Neural progenitor cell (in vitro differentiated cells): Measurements from ENCODE around the gene PMEPA1. TPM values are rescaled to one million over a fixed set of nuclear protein-coding genes. Genes with fewer than 3 reads are reported as not detected.

ENCODE experiments used
- DNase-seq: peaks from one replicate; pipeline ENCODE4 v3.0.0-alpha.2; 2016; ENCODE audit warnings: low spot score
- H2AFZ ChIP-seq: fragments of 200-600 bp; sonication (generic); replicated peaks from 2 replicates; pipeline ENCODE4 v1.6.1; 2016; ENCODE audit warnings: antibody characterized with exemption
- H3F3A ChIP-seq: fragments of 200-600 bp; sonication (generic); 2 replicates; pipeline ENCODE4 v1.6.1; 2016; ENCODE audit warnings: antibody characterized with exemption, low read depth
- H3K27ac ChIP-seq: fragments of 200-600 bp; sonication (generic); 2 replicates; pipeline ENCODE4 v1.5.1; 2016; ENCODE audit warnings: mild to moderate bottlenecking
- H3K27me3 ChIP-seq: fragments of 200-600 bp; sonication (generic); 2 replicates; pipeline ENCODE4 v1.6.1; 2016; ENCODE audit warnings: mild to moderate bottlenecking, moderate library complexity
- H3K36me3 ChIP-seq: fragments of 200-600 bp; sonication (generic); 2 replicates; pipeline ENCODE4 v1.5.1; 2016
- H3K4me1 ChIP-seq: fragments of 200-600 bp; sonication (generic); 2 replicates; pipeline ENCODE4 v1.6.1; 2016; ENCODE audit warnings: mixed run types
- H3K4me2 ChIP-seq: fragments of 200-600 bp; sonication (generic); 2 replicates; pipeline ENCODE4 v1.6.1; 2016
- H3K4me3 ChIP-seq: fragments of 200-600 bp; sonication (generic); 2 replicates; pipeline ENCODE4 v1.5.1; 2016
- H3K79me2 ChIP-seq: fragments of 200-600 bp; sonication (generic); 2 replicates; pipeline ENCODE4 v1.6.1; 2016; ENCODE audit warnings: low read depth
- H3K9ac ChIP-seq: fragments of 200-600 bp; sonication (generic); 2 replicates; pipeline ENCODE4 v1.6.1; 2016
- H3K9me3 ChIP-seq: fragments of 200-600 bp; sonication (generic); 2 replicates; pipeline ENCODE4 v1.5.1; 2016; ENCODE audit warnings: low read depth
- H4K20me1 ChIP-seq: fragments of 200-600 bp; sonication (generic); 2 replicates; pipeline ENCODE4 v1.6.1; 2016; ENCODE audit warnings: low read depth
- H3K27ac Mint-ChIP-seq: 3 replicates; pipeline ENCODE4 v1.8.0; 2021; ENCODE audit warnings: mixed read lengths
- H3K27me3 Mint-ChIP-seq: 2 replicates; pipeline ENCODE4 v1.8.0; 2022; ENCODE audit warnings: low read depth, mild to moderate bottlenecking, inconsistent platforms, moderate library complexity, mixed read lengths; ENCODE audit not compliant: insufficient read depth
- H3K36me3 Mint-ChIP-seq: 3 replicates; pipeline ENCODE4 v1.8.0; 2021; ENCODE audit warnings: mixed read lengths
- H3K4me1 Mint-ChIP-seq: 3 replicates; pipeline ENCODE4 v1.8.0; 2021; ENCODE audit warnings: mixed read lengths
- H3K4me3 Mint-ChIP-seq: 3 replicates; pipeline ENCODE4 v1.8.0; 2021; ENCODE audit warnings: mild to moderate bottlenecking, moderate library complexity, mixed read lengths
- H3K9me3 Mint-ChIP-seq: 3 replicates; pipeline ENCODE4 v1.8.0; 2020; ENCODE audit warnings: mixed read lengths
- CTCF ChIP-seq: fragments of 200-600 bp; sonication (generic); IDR thresholded peaks from 2 replicates; pipeline ENCODE4 v1.5.1; 2017; ENCODE audit warnings: antibody characterized with exemption, mild to moderate bottlenecking
- EZH2 ChIP-seq: fragments of 200-600 bp; sonication (generic); IDR thresholded peaks from 2 replicates; pipeline ENCODE4 v1.6.1; 2017; ENCODE audit warnings: antibody characterized with exemption, mild to moderate bottlenecking, moderate library complexity
- EZH2phosphoT487 ChIP-seq: fragments of 200-600 bp; sonication (generic); IDR thresholded peaks from 2 replicates; pipeline ENCODE4 v1.6.1; 2017; ENCODE audit warnings: antibody characterized with exemption
- total RNA-seq: library from RNA; depleted of rRNA; stranded (reverse); fragments of >200 nt; gene quantifications from 2 replicates; pipeline ENCODE4 v1.2.3, GENCODE V29; 2015; ENCODE audit warnings: low replicate concordance

The PMEPA1 gene
- total RNA-seq, 1 donor from 2014 or later, result 1.7 TPM

DNA sequence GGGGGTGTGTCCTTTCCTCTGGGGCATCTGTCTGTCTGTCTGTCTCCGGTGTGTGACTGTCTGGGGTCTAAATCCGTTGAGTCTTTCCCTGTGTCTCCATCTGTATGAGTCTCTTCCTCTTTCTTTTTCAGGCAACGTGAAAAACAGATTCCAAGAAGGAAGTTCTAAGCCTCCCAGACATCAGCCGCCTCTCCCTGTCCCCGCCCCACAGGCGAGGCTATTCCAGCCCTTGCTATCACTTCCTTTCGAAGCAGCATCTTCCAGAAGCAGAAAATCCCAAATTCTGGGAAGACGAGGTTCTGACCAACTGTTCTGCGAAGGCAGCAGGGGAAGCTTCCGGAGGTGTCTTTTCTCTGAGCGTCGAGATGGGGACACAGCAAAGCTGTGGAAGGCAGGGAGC lies 34.0 kb downstream of the PMEPA1 start:
- Histone ChIP-seq H3K27me3 (no peaks in the 10 kb centered on the region), H3K9ac (no peak overlapping the region), H3K27ac (no peak overlapping the region), H3K4me3 (no peak overlapping the region), H3F3A (no peaks in the 10 kb centered on the region), H3K36me3 (no peaks in the 10 kb centered on the region), H3K4me2 (no peak overlapping the region), H3K9me3 (no peaks in the 10 kb centered on the region), H3K4me1 (peaks cover 5% of the 10 kb centered on the region), H3K79me2 (no peaks in the 10 kb centered on the region), H2AFZ (no peak overlapping the region), H4K20me1 (no peaks in the 10 kb centered on the region)
- peaks cover 45% of the 10 kb centered on the region for H3K4me1 Mint-ChIP-seq
- no peak for DNase-seq
- H3K27me3 Mint-ChIP-seq, result peaks cover 3% of the 10 kb centered on the region
- no peaks in the 10 kb centered on the region for H3K36me3 Mint-ChIP-seq
- TF ChIP-seq EZH2 (no peak), CTCF (no peak), EZH2phosphoT487 (no peak)
- H3K9me3 Mint-ChIP-seq, result no peaks in the 10 kb centered on the region
- H3K4me3 Mint-ChIP-seq, result no peak overlapping the region
- no peak overlapping the region for H3K27ac Mint-ChIP-seq

DNA sequence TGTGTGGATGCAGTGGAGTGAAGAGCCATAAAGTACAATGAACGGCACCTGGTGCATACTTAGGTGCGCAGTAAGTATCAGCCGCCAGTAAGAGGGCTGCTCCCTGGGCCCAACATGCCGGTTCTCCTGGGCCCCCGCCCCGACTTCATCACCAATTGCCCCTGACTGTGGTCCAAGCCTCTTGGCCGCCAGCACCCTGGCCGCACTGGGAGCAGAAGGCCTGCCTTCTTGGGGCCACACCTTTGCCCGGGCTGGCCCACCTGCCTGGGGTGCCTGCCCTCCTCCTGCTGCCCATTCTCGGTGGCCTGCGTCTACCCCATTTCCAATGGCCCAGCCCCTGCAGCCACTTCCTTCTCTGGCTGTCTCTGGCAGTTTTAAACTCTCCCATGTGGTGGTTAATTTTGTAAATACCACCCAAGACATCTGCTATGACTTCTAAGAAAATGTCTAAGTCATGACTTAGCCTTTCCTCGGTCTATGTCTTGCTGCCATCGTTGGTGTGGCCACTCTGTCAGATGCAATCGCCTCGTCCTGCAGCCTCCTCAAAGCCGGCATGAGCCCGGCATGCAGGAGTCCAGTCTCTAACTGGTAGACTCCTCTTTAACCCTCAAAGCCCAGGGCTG lies 36.8 kb downstream of the PMEPA1 start:
- TF ChIP-seq EZH2phosphoT487 (no peak), CTCF (no peak), EZH2 (no peak)
- H3K9me3 ChIP-seq, result no peaks in the 10 kb centered on the region
- H3K4me3 ChIP-seq, result no peak overlapping the region
- no peaks in the 10 kb centered on the region for H4K20me1 ChIP-seq
- Mint-ChIP-seq H3K4me1 (peaks cover 34% of the 10 kb centered on the region), H3K4me3 (no peak overlapping the region), H3K36me3 (no peaks in the 10 kb centered on the region), H3K9me3 (no peaks in the 10 kb centered on the region), H3K27ac (peak overlapping the region; percentile 33), H3K27me3 (peaks cover 5% of the 10 kb centered on the region)
- no peaks in the 10 kb centered on the region for H3K27me3 ChIP-seq
- no peak overlapping the region for H3K27ac ChIP-seq
- no peaks in the 10 kb centered on the region for H3K79me2 ChIP-seq
- DNase-seq, result no peak
- no peak overlapping the region for H3K4me2 ChIP-seq
- H3K4me1 ChIP-seq, result peaks cover 5% of the 10 kb centered on the region
- no peak overlapping the region for H3K9ac ChIP-seq
- no peak overlapping the region for H2AFZ ChIP-seq
- H3K36me3 ChIP-seq, result no peaks in the 10 kb centered on the region
- no peaks in the 10 kb centered on the region for H3F3A ChIP-seq

DNA sequence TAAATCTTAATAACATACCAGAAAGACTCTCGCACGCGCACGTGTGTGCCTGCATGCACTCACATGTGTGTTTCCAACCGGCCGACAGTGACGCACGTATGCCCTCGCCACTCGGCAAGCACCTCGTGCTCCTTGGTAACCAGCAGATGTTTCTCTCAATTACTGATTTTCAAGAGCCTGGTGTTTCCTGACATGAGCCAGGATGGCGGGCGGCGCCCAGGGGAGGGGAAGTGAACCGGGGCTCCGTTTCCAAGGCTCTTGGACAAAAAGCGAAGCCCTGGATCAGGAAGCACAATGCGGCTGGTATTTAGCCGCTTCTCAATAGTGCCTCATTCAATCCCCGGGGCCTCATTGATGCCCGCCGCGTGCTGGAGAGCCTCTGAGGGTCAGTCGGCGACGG lies 37.7 kb downstream of the PMEPA1 start:
- H3K9ac ChIP-seq, result no peak overlapping the region
- H3K9me3 ChIP-seq, result no peaks in the 10 kb centered on the region
- H2AFZ ChIP-seq, result no peak overlapping the region
- no peak overlapping the region for H3K27ac ChIP-seq
- peaks cover 41% of the 10 kb centered on the region for H3K4me1 Mint-ChIP-seq
- no peaks in the 10 kb centered on the region for H3K27me3 ChIP-seq
- peak; percentile 63 for DNase-seq
- no peaks in the 10 kb centered on the region for H3K36me3 ChIP-seq
- no peaks in the 10 kb centered on the region for H3K36me3 Mint-ChIP-seq
- no peaks in the 10 kb centered on the region for H4K20me1 ChIP-seq
- TF ChIP-seq EZH2phosphoT487, result no peak
- TF ChIP-seq CTCF, result no peak
- no peak for TF ChIP-seq EZH2
- H3K27ac Mint-ChIP-seq, result peak overlapping the region; percentile 88
- H3K9me3 Mint-ChIP-seq, result no peaks in the 10 kb centered on the region
- no peaks in the 10 kb centered on the region for H3K79me2 ChIP-seq
- peaks cover 6% of the 10 kb centered on the region for H3K27me3 Mint-ChIP-seq
- no peak overlapping the region for H3K4me3 Mint-ChIP-seq
- peaks cover 5% of the 10 kb centered on the region for H3K4me1 ChIP-seq
- H3K4me3 ChIP-seq, result no peak overlapping the region
- no peak overlapping the region for H3K4me2 ChIP-seq
- no peaks in the 10 kb centered on the region for H3F3A ChIP-seq
